ENCODE measurements around the gene KANSL3.
"Not testable (repeated sequence)": the region's sequence is repeated elsewhere in the genome, so short reads cannot be mapped to it uniquely, and the experiment has no call there.

The KANSL3 gene

DNA sequence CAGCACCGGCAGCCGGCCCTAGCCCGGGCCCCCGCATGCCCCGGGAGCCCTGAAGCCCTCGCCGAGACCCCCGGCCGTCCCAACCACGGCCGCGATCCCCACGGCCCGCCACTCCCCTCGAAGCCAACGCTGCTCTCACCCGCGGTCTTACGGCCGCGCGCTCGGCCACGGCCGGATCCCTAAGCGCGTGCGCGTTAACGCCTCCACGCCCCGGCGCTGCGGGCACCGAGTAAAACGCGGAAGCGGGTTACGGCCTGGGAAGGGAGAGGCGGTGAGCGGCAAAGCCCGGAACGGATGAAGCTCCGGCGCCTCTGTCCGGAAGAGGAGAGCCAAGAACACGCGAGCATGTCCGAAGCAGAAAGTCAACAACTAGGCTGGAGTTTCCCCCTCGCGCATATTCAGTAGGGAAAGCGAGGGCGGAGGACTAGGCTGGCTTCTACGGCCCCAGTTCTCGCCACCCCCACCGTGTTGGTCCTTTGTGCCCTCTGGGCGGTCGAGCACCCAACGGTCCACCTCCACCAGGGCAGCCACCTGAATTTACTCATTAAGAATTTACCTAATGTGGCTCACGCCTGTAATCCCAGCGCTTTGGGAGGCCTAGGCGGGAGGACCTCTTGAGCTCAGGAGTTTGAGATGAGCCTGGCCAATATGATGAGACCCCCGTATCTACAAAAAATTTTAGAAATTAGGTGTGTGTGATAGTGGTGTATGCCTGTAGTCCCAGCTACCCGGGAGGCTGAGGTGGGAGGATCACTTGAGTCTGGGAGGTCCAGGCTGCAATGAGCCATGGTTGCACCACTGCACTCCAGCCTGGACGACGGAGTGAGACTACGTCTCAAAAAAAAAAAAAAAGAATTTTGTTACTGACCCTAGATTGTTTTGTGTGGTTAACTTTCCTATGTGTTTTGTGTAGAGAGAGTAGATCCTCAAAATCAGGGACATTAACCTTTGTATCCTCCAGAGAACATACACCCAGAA, at the start of gene KANSL3:
TSS of gene KANSL3 (minus strand) at position 169 of the 978 bp plus-strand sequence. CDS start 1,177 bp downstream, outside the sequence.
- peak; percentile 86 for DNase-seq

GRCh38 chr2:96687266-96687665, 49.2 kb upstream of the KANSL3 start:
- DNase-seq = no peak

GRCh38 chr2:96685577-96686459, 47.7 kb upstream of the KANSL3 start:
- no peak for DNase-seq

DNA sequence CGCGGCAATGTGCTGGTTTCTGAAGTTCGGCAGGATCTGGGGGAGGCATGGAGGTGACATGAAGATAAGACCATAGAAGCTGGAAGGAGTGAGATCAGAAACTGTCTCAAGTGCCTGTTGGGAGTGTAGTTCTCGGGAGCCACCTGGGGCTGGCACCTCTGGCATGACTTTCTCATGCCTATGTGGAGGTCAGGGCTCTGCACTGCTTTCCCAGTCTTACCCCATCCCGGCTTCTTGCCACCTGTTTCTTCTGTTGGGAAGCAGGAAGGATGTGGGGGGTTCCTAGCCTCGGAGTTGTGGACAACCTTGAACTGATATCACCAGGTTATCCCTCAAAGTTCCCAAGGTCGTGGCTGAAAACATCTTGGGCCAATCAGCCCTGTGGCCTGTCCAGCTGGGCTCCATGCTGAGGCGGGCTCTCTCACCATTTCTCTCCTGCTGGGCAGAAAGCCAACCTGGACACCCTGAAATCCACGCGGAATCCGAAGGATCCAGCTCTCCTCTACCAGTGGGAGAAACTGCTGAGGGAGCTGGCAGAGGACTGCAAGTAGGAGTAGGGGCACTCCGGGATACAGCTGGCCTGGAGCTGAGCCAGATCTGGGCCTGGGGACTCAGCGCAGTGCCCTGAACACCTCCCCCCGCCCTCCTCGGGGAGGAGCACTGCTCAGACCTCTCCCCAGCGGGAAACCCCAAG, 46.9 kb upstream of the KANSL3 start:
- no peak for DNase-seq

- no peak for DNase-seq
These were observed 46.1 kb upstream of the KANSL3 start for GRCh38 chr2:96683972-96684820.

- no peak for DNase-seq
These were observed 45.2 kb upstream of the KANSL3 start for GRCh38 chr2:96683307-96683706.

- DNase-seq = no peak
These were observed 43.4 kb upstream of the KANSL3 start for GRCh38 chr2:96681540-96681939.

DNA sequence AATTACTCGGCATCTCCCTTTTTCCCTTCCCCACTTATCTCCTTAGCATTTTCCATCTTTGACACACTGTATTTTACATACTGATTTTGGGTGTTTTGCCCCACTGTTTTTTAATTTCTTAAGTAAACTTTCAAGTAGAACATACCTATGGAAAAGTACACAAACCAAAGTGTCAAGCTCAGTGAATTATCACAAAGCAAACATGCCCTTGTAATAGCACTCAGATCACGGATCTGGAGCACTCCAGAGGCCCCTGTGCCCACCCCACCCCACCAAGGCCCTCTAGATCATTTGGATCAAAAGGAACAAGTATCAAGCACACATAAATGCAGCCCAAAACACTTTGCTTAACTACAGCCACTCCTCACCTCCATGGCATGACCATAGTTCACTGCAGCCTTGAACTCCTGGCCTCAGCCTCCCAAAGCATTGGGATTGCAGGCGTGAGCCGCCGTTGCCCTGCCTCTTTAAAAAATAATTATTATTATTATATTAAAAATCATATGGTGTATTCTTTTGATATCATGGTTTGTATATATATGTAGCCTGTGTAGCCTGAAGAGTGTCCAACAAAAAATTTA, 42.5 kb upstream of the KANSL3 start:
- DNase-seq = no peak

- DNase-seq = no peak
These were observed 41.7 kb upstream of the KANSL3 start for GRCh38 chr2:96679848-96680247.

DNA sequence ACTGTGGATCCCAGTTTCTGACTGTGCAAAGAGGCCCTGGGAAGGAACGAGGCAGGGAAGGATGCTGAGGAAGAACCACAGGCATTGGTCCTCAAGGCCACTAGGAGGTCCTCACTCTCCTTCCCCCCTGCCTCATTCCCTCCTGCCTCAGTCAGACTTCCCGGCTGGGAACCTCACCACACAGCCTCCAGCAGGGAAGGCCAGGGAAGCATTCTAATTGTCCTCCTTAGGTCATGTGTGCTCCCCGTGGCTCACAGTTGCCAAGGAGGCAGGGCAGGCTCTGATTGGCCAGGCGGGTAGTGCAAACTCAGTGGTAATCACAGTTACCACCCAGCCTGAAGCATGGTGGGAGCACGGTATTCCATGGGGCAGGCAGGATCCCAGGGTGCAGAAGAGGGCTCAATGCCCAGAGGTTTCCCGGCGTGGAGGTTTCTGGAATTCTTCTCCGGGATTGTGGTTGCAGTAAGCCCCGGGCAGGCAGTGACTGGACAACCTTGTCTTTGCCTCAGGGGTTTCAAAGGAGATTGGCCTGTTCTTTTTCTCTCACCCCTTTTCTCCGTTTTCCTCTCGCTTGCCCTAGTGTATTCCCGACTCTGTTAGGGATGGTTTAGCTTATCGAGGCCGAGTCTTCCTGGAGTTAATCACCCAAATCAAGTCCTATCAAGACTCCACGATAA, 31.6 kb upstream of the KANSL3 start:
- no peak for DNase-seq

GRCh38 chr2:96668771-96669170, 30.7 kb upstream of the KANSL3 start:
- no peak for DNase-seq

- not testable (repeated sequence) for DNase-seq
These were observed 27.6 kb upstream of the KANSL3 start for GRCh38 chr2:96665717-96666116.

- DNase-seq = no peak
These were observed 27.0 kb upstream of the KANSL3 start for GRCh38 chr2:96665083-96665569.

- no peak for DNase-seq
These were observed 26.3 kb upstream of the KANSL3 start for GRCh38 chr2:96664366-96664925.

DNA sequence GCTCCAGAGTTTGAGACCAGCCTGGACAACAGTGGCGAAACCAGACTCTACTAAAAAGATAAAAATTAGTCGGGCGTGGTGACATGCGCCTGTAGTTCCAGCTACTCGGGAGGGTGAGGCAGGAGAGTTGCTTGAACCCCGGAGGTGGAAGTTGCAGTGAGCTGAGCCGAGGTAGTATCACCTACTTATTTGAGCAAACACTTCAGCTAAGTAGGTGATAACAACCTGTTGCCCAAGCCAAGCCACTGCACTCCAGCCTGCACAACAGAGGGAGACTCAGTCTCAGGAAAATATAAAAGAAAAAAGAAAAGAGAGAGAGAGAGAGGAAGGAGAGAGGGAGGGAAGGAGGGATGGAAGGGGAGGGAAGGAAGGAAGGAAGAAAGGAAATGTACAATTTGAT, 25.7 kb upstream of the KANSL3 start:
- DNase-seq = no peak

GRCh38 chr2:96663177-96663576, 25.1 kb upstream of the KANSL3 start:
- no peak for DNase-seq

DNA sequence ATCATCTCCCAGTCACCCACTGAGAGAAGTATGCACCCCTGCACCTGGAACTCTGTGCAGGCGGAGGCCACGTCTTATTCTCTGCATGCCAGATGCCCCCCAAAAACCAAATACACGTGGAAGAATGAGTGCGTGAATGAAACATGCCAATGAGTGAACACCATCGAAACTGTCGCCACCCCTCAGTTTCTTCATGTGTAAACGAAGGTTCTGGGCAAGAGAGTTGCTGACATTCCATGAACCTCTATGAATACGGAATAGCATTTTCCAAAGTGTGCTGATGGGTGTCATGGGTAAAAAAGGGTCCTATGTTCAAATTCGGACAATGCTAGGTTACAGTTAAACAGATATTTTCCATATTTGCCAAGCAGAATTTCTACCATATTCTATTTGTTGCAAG, 24.2 kb upstream of the KANSL3 start:
- DNase-seq = no peak

- DNase-seq = no peak
These were observed 23.2 kb upstream of the KANSL3 start for GRCh38 chr2:96661324-96661723.

DNA sequence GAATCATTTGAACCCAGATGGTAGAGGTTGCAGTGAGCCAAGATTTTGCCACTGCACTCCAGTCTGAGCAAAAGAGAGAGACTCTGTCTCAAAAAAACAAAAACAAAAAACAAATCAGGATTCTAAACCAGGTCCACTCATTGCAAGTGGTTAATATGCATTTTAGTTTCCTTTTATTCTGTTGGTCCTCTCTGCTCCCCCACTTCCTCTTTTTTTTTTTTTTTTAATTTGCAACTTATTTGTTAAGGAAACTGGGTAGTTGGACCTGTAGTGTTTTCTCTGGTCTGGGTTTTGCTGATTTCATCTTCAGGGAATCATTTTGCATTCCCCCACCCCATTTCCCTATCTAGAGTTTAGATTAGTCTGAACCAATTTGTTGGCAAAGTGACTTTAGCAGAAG, 18.4 kb upstream of the KANSL3 start:
- no peak for DNase-seq

- no peak for DNase-seq
These were observed 17.4 kb upstream of the KANSL3 start for GRCh38 chr2:96655526-96655925.
